Urinary bladder (tissue), 4 donors: ENCODE data around the gene CYP2W1. TPM values are rescaled to one million over a fixed set of nuclear protein-coding genes. Genes with fewer than 3 reads are reported as not detected.

Experiments
- DNase-seq: peaks from one replicate; pipeline ENCODE4 v3.0.0-alpha.2; 2015; ENCODE audit errors: extremely low spot score
- H3K27ac ChIP-seq: one replicate; pipeline ENCODE4 v1.5.1; 2013; ENCODE audit warnings: low read depth, mild to moderate bottlenecking, moderate library complexity
- H3K36me3 ChIP-seq: one replicate; pipeline ENCODE4 v1.6.1; 2013; ENCODE audit warnings: mild to moderate bottlenecking, moderate library complexity; ENCODE audit not compliant: insufficient read depth
- H3K4me1 ChIP-seq: one replicate; pipeline ENCODE4 v1.6.1; 2013; ENCODE audit warnings: mild to moderate bottlenecking, moderate library complexity; ENCODE audit not compliant: insufficient read depth
- H3K4me3 ChIP-seq: one replicate; pipeline ENCODE4 v1.5.1; 2013; ENCODE audit warnings: low read depth, low read length
- WGBS: extraction: QIAGEN DNeasy Blood & Tissue Kit; methylation state at CpG from one replicate; pipeline ENCODE4 v1.1.7; 2013; 5-methylcytosine and 5-hydroxymethylcytosine counted together
- polyA plus RNA-seq: library from polyadenylated mRNA; stranded (reverse); fragments of 200-250 nt; gene quantifications from one replicate; pipeline ENCODE4 v1.2.3, GENCODE V29; 2013
- total RNA-seq: library from RNA; depleted of rRNA; stranded (reverse); fragments of >200 nt; gene quantifications from one replicate; pipeline ENCODE4 v1.2.3, GENCODE V29; 2014
- donor health status: healthy with polysubstance abuse.
- donor health status: healthy.

The CYP2W1 gene
- total and polyA plus RNA-seq, 2 donors = 0.22 to 7.5 TPM

GRCh38 chr7:967361-968082 lies 15.5 kb upstream of the CYP2W1 start:
- WGBS = 88% methylated on average over 39 of the region's 39 CpGs
- no peak overlapping the region for H3K4me3 ChIP-seq
- H3K4me1 ChIP-seq = no peaks in the 10 kb centered on the region
- H3K36me3 ChIP-seq = peaks cover 9% of the 10 kb centered on the region
- no peak for DNase-seq
- H3K27ac ChIP-seq = no peak overlapping the region

- Histone ChIP-seq H3K4me1 (no peaks in the 10 kb centered on the region), H3K27ac (no peak overlapping the region), H3K36me3 (peaks cover 9% of the 10 kb centered on the region), H3K4me3 (no peak overlapping the region)
- WGBS = 88% methylated on average over 24 of the region's 24 CpGs
- no peak for DNase-seq
These were observed 14.5 kb upstream of the CYP2W1 start for GRCh38 chr7:968205-969105.

- Histone ChIP-seq H3K36me3 (peaks cover 9% of the 10 kb centered on the region), H3K4me1 (no peaks in the 10 kb centered on the region), H3K27ac (no peak overlapping the region), H3K4me3 (no peak overlapping the region)
- 91% methylated on average over 11 of the region's 11 CpGs for WGBS
- DNase-seq = no peak
These were observed 13.6 kb upstream of the CYP2W1 start for GRCh38 chr7:969403-969802.

- Histone ChIP-seq H3K36me3 (peaks cover 9% of the 10 kb centered on the region), H3K4me1 (no peaks in the 10 kb centered on the region), H3K27ac (no peak overlapping the region), H3K4me3 (no peak overlapping the region)
- WGBS = 87% methylated on average over 6 of the region's 6 CpGs
- no peak for DNase-seq
These were observed 12.2 kb upstream of the CYP2W1 start for GRCh38 chr7:970744-971143.

- no peak overlapping the region for H3K27ac ChIP-seq
- H3K4me3 ChIP-seq = no peak overlapping the region
- WGBS = 91% methylated on average over 12 of the region's 12 CpGs
- no peak for DNase-seq
- H3K4me1 ChIP-seq = no peaks in the 10 kb centered on the region
- H3K36me3 ChIP-seq = peaks cover 9% of the 10 kb centered on the region
These were observed 10.9 kb upstream of the CYP2W1 start for GRCh38 chr7:972110-972509.

GRCh38 chr7:972676-973309 lies 10.2 kb upstream of the CYP2W1 start:
- WGBS = 81% methylated on average over 10 of the region's 10 CpGs
- no peak overlapping the region for H3K4me3 ChIP-seq
- no peaks in the 10 kb centered on the region for H3K4me1 ChIP-seq
- H3K27ac ChIP-seq = no peak overlapping the region
- no peak for DNase-seq
- peaks cover 5% of the 10 kb centered on the region for H3K36me3 ChIP-seq

GRCh38 chr7:973312-973711 lies 9.7 kb upstream of the CYP2W1 start:
- H3K4me1 ChIP-seq = no peaks in the 10 kb centered on the region
- peaks cover 2% of the 10 kb centered on the region for H3K36me3 ChIP-seq
- no peak overlapping the region for H3K27ac ChIP-seq
- 85% methylated on average over 9 of the region's 9 CpGs for WGBS
- no peak for DNase-seq
- no peak overlapping the region for H3K4me3 ChIP-seq

- 44% methylated on average over 7 of the region's 7 CpGs for WGBS
- Histone ChIP-seq H3K36me3 (no peaks in the 10 kb centered on the region), H3K27ac (no peak overlapping the region), H3K4me3 (peak overlapping the region; percentile 92), H3K4me1 (no peaks in the 10 kb centered on the region)
- DNase-seq = no peak
These were observed 8.8 kb upstream of the CYP2W1 start for GRCh38 chr7:974172-974571.

- WGBS = under 1% methylated on average over 78 of the region's 78 CpGs
- no peaks in the 10 kb centered on the region for H3K36me3 ChIP-seq
- H3K27ac ChIP-seq = peak within 1 kb of the TSS; percentile 90
- DNase-seq = no peak
- peak within 1 kb of the TSS; percentile 92 for H3K4me3 ChIP-seq
- H3K4me1 ChIP-seq = no peaks in the 10 kb centered on the region
These were observed 7.9 kb upstream of the CYP2W1 start, which contains the start of gene COX19 for GRCh38 chr7:974820-975681. TSS of gene COX19 (minus strand) at chr7:975549. CDS start at chr7:975509, 40 bp downstream.

- 49% methylated on average over 28 of the region's 28 CpGs for WGBS
- DNase-seq = no peak
- no peaks in the 10 kb centered on the region for H3K36me3 ChIP-seq
- no peaks in the 10 kb centered on the region for H3K4me1 ChIP-seq
- no peak overlapping the region for H3K27ac ChIP-seq
- peak overlapping the region; percentile 92 for H3K4me3 ChIP-seq
These were observed 7.1 kb upstream of the CYP2W1 start for GRCh38 chr7:975702-976473.

- WGBS = 78% methylated on average over 19 of the region's 19 CpGs
- Histone ChIP-seq H3K36me3 (no peaks in the 10 kb centered on the region), H3K4me1 (no peaks in the 10 kb centered on the region), H3K4me3 (no peak overlapping the region), H3K27ac (no peak overlapping the region)
- no peak for DNase-seq
These were observed 6.1 kb upstream of the CYP2W1 start for GRCh38 chr7:976901-977325.

- Histone ChIP-seq H3K36me3 (no peaks in the 10 kb centered on the region), H3K4me3 (no peak overlapping the region), H3K27ac (no peak overlapping the region), H3K4me1 (no peaks in the 10 kb centered on the region)
- no peak for DNase-seq
- 66% methylated on average over 19 of the region's 19 CpGs for WGBS
These were observed 5.5 kb upstream of the CYP2W1 start for GRCh38 chr7:977326-978048.
